Mucosa of rectum (tissue), 2 donors: ENCODE data around the gene CHPF2.

ENCODE experiments used
- H3K27ac ChIP-seq, 2 donors: one replicate each; pipeline ENCODE4 v1.7.0; 2013; ENCODE audit warnings: inconsistent platforms in 2 of 2, low read depth in 2 of 2, low read length in 2 of 2
- H3K27me3 ChIP-seq, 2 donors: one replicate each; pipeline ENCODE4 v1.7.0; 2013; ENCODE audit warnings: low read length in 2 of 2; ENCODE audit not compliant: control insufficient read depth in 2 of 2, insufficient read depth in 2 of 2
- H3K36me3 ChIP-seq, 2 donors: one replicate each; pipeline ENCODE4 v1.7.0; 2013; ENCODE audit warnings: low read length in 2 of 2; ENCODE audit not compliant: control insufficient read depth in 2 of 2, insufficient read depth in 2 of 2
- H3K4me1 ChIP-seq, 2 donors: one replicate each; pipeline ENCODE4 v1.7.0; 2013; ENCODE audit warnings: low read length in 2 of 2, mild to moderate bottlenecking in 1 of 2; ENCODE audit not compliant: control insufficient read depth in 2 of 2, insufficient read depth in 2 of 2
- H3K4me3 ChIP-seq, 2 donors: one replicate each; pipeline ENCODE4 v1.7.0; 2013; ENCODE audit warnings: low read length in 2 of 2
- H3K9ac ChIP-seq, 2 donors: one replicate each; pipeline ENCODE4 v1.7.0; 2013; ENCODE audit warnings: low read length in 2 of 2, low read depth in 1 of 2, mild to moderate bottlenecking in 1 of 2
- H3K9me3 ChIP-seq, 2 donors: one replicate each; pipeline ENCODE4 v1.7.0; 2013; ENCODE audit warnings: low read length in 2 of 2; ENCODE audit not compliant: control insufficient read depth in 2 of 2
- donor health status: healthy.
- donor health status: Normal muscosa, but diverticular disease.

CHPF2 gene

GRCh38 chr7:151215396-151215795 lies 16.9 kb upstream of the CHPF2 start:
- H3K27ac ChIP-seq, result peak overlapping the region in 1 of 2 donors; percentile 55
- H3K36me3 ChIP-seq, result peaks cover 45 to 53% of the 10 kb centered on the region in 2 donors
- no peak overlapping the region for H3K4me3 ChIP-seq
- H3K9ac ChIP-seq, result no peak overlapping the region
- H3K9me3 ChIP-seq, result no peaks in the 10 kb centered on the region
- H3K4me1 ChIP-seq, result no peaks in the 10 kb centered on the region
- no peaks in the 10 kb centered on the region for H3K27me3 ChIP-seq

GRCh38 chr7:151218170-151218569 lies 14.1 kb upstream of the CHPF2 start:
- H3K4me3 ChIP-seq, result no peak overlapping the region
- no peaks in the 10 kb centered on the region for H3K27me3 ChIP-seq
- no peaks in the 10 kb centered on the region for H3K9me3 ChIP-seq
- peaks cover 63 to 72% of the 10 kb centered on the region in 2 donors for H3K36me3 ChIP-seq
- no peak overlapping the region for H3K27ac ChIP-seq
- no peaks in the 10 kb centered on the region for H3K4me1 ChIP-seq
- H3K9ac ChIP-seq, result no peak overlapping the region

GRCh38 chr7:151223728-151224127 lies 8.6 kb upstream of the CHPF2 start:
- Histone ChIP-seq H3K4me3 (no peak overlapping the region), H3K36me3 (peaks cover 42 to 48% of the 10 kb centered on the region in 2 donors), H3K27ac (no peak overlapping the region), H3K27me3 (no peaks in the 10 kb centered on the region), H3K9ac (no peak overlapping the region), H3K4me1 (peaks cover 18 to 21% of the 10 kb centered on the region in 2 donors), H3K9me3 (no peaks in the 10 kb centered on the region)

- H3K27me3 ChIP-seq, result no peaks in the 10 kb centered on the region
- H3K27ac ChIP-seq, result no peak overlapping the region
- H3K36me3 ChIP-seq, result peaks cover 29 to 32% of the 10 kb centered on the region in 2 donors
- H3K4me3 ChIP-seq, result peak overlapping the region; percentile 81 to 93
- H3K4me1 ChIP-seq, result peaks cover 18 to 21% of the 10 kb centered on the region in 2 donors
- H3K9me3 ChIP-seq, result no peaks in the 10 kb centered on the region
- peak overlapping the region; percentile 74 to 75 for H3K9ac ChIP-seq
Measured at GRCh38 chr7:151225948-151226510, 6.3 kb upstream of the CHPF2 start.

GRCh38 chr7:151226560-151226874 lies 5.8 kb upstream of the CHPF2 start:
- Histone ChIP-seq H3K36me3 (peaks cover 27 to 31% of the 10 kb centered on the region in 2 donors), H3K4me3 (peak overlapping the region; percentile 81 to 93), H3K4me1 (peaks cover 20 to 21% of the 10 kb centered on the region in 2 donors), H3K9ac (peak overlapping the region; percentile 74 to 75), H3K9me3 (no peaks in the 10 kb centered on the region), H3K27ac (peak overlapping the region; percentile 23 to 89), H3K27me3 (no peaks in the 10 kb centered on the region)

- no peaks in the 10 kb centered on the region for H3K27me3 ChIP-seq
Measured at GRCh38 chr7:151226875-151227782, 5.2 kb upstream of the CHPF2 start, which contains the start of gene ABCF2. ABCF2 (minus strand) TSS chr7:151227205; CDS start chr7:151226458, 747 bp downstream.

GRCh38 chr7:151228024-151228866 lies 4.0 kb upstream of the CHPF2 start:
- Histone ChIP-seq H3K36me3 (peaks cover 14 to 18% of the 10 kb centered on the region in 2 donors), H3K27me3 (no peaks in the 10 kb centered on the region), H3K4me3 (peak overlapping the region; percentile 81 to 93), H3K9ac (peak overlapping the region; percentile 82 to 83), H3K27ac (peak overlapping the region; percentile 87 to 89), H3K4me1 (peaks cover 29 to 33% of the 10 kb centered on the region in 2 donors), H3K9me3 (no peaks in the 10 kb centered on the region)

More at GRCh38 chr7:151226875-151227782, 5.2 kb upstream of the CHPF2 start, which contains the start of gene ABCF2:
- Histone ChIP-seq H3K27ac (peak within 1 kb of the TSS; percentile 87 to 89), H3K9me3 (no peaks in the 10 kb centered on the region), H3K4me1 (peaks cover 26 to 28% of the 10 kb centered on the region in 2 donors), H3K36me3 (peaks cover 24 to 26% of the 10 kb centered on the region in 2 donors), H3K9ac (peak within 1 kb of the TSS; percentile 82 to 83), H3K4me3 (peak within 1 kb of the TSS; percentile 81 to 93)

GRCh38 chr7:151229249-151229648 lies 3.0 kb upstream of the CHPF2 start:
- H3K9ac ChIP-seq, result no peak overlapping the region
- H3K27ac ChIP-seq, result no peak overlapping the region
- H3K4me3 ChIP-seq, result no peak overlapping the region
- H3K9me3 ChIP-seq, result no peaks in the 10 kb centered on the region
- no peaks in the 10 kb centered on the region for H3K27me3 ChIP-seq
- H3K36me3 ChIP-seq, result peaks cover 7 to 9% of the 10 kb centered on the region in 2 donors
- peaks cover 36 to 40% of the 10 kb centered on the region in 2 donors for H3K4me1 ChIP-seq

- no peak overlapping the region for H3K27ac ChIP-seq
- H3K4me3 ChIP-seq, result no peak overlapping the region
Measured at GRCh38 chr7:151231080-151231479, 1.2 kb upstream of the CHPF2 start.

More at GRCh38 chr7:151231080-151231479, 1.2 kb upstream of the CHPF2 start:
- peaks cover 30 to 32% of the 10 kb centered on the region in 2 donors for H3K4me1 ChIP-seq
- H3K27me3 ChIP-seq, result no peaks in the 10 kb centered on the region
- peaks cover 10 to 12% of the 10 kb centered on the region in 2 donors for H3K36me3 ChIP-seq
- peak overlapping the region in 1 of 2 donors; percentile 26 for H3K9ac ChIP-seq
- H3K9me3 ChIP-seq, result no peaks in the 10 kb centered on the region
